Activated gamma-delta T cell treated with anti-CD3 and anti-CD28 coated beads, Interleukin-2, amount 50 U/mL, for 16 hours (primary cell): Measurements from ENCODE around the gene FZR1.

Experiments
- DNase-seq: peaks from one replicate; pipeline ENCODE4 v3.0.0-alpha.2; 2020; ENCODE audit warnings: low read depth

Gene FZR1

DNA sequence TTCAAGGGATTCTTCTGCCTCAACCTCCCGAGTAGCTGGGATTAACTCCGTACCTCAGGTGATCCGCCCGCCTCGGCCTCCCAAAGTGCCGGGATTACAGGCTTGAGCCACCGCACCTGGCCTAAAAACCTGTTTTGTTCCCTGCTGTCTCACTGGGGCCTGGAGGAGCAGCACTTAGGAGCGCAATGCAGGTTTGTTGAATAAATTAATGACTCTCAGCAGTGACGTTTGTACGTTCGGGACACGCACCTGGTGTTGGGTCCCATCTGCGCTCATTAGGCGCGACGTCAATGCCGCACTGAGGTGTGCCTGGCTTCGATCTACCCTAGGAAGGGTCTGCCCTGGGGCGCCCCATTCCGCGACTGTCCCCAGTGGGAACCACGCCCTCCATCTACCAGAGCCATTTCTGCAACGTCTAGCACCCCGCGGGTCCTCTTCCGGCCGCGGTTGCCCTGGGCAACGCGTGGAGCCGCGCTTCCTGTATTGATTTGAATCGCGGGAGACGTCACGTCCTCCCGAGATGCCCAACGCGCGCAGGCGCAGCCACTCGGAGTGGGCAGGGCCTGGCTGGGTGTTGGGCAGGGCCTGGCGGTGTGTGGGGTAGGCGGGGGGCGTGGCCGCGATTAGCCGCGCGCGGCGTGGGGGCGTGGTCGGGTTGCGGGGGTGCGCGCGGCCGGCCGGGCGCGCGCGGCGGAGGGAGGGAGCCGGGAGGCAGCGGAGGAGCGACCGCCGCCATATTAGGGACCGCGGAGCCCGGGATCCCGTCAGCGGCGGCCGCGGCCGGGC lies at the start of gene FZR1:
TSS of gene FZR1 (plus strand) at position 714 of the 786 bp plus-strand sequence. CDS start 16,679 bp downstream, outside the sequence.
- DNase-seq: peak; percentile 99

DNA sequence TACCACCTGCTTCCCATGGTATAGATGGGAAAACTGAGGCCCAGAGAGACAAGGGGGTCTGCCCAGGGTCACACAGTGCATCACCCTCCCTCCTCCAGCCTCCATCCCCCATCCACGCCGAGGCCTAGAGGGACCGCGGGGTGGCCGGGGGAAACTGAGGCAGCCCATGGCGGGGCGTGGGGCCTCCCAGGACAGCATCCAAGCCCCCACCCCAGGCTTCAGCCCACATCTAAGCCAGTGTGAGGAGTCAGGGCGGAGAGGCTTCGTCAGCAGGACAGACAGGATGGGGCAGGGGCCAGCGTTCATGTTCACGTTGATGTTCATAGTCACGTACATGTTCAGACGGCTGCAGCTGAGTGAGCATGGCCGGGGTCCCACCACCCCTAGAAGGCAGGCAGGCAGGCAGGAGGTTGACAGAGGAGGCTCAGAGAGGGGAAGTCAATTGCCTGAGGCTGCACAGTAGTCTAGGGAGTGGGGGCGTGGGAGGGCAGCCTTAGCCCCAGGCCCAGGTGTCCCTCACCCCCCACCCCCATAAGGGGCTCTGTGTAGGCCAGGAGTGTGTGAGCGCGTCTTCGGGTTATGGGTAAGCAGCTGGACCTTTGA lies 49.1 kb upstream of the FZR1 start:
- DNase-seq: no peak

DNA sequence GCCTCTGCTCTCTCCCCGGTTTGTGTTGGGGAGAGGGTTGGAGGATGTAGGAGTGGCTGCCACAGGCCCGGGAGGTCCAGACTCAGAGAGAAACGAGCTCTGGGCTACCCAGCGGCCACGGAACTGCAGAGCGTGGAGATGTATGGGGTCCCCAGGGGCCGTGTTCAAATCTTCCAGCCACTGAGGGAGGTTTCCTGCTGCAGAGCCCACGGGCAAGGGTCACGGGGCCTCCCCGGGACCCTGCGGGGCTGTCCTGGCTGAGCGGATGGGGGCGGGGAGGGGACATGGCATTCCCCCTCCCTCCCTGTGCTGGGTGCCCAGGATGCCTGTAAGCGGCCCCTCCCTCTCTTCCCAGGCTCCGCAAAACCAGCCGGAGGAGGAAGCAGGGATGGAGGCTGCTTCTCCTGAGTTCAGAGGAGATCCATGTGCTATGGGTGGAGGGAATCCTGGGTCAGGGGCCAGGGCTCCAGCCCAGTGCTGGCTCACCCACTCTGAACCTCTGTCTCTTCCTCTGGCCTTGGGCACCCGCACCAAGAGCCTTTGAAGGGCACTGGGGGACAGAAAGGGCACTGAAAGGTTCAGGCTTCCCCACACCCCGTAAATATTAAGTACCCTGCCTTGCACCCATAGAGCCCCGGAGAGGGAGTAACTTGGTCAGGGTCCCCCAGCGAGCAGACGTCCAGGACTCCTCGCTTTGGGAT lies 48.4 kb upstream of the FZR1 start:
- no peak for DNase-seq

DNA sequence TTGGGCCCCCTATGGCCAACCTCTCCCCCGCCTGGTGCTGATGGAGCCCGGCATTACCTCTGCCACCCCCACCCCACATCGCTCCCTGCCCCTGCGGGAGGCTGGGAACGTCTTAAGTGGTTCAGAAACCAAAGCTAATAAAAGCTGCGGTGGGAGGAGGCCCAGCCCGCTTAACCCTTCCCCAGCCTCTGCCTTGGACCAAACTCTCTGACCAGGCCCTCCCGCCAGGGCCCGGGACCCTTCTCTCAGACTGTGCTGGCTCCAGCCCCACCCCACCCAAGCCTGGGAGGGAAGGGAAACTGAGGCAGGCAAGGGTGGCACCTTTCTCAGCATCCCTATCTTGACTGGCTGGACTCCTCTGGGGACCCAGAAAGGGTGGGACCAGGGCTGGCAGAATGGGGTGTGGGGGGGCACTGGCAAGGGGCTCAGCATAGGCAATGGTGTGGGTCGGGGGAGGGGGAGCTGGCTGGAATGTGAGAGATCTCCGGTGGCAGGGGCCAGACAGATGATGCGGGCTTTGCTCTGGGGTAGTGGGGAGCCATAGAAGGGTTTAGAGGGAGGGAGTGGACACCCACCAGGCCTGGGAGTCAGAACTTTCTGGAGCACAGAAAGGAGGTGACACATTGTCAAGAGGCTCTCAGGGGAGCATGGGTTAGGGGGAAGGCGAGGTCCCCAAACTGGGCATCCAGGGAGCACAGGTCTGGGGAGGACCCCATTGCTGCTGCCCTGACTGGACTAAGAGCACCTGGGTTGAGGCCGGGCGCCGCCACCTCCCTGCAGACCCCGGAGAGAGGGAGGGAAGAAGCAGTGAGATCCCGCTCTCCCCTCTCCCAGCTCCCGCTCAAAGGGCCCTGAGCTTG lies 47.7 kb upstream of the FZR1 start:
- DNase-seq: no peak

DNA sequence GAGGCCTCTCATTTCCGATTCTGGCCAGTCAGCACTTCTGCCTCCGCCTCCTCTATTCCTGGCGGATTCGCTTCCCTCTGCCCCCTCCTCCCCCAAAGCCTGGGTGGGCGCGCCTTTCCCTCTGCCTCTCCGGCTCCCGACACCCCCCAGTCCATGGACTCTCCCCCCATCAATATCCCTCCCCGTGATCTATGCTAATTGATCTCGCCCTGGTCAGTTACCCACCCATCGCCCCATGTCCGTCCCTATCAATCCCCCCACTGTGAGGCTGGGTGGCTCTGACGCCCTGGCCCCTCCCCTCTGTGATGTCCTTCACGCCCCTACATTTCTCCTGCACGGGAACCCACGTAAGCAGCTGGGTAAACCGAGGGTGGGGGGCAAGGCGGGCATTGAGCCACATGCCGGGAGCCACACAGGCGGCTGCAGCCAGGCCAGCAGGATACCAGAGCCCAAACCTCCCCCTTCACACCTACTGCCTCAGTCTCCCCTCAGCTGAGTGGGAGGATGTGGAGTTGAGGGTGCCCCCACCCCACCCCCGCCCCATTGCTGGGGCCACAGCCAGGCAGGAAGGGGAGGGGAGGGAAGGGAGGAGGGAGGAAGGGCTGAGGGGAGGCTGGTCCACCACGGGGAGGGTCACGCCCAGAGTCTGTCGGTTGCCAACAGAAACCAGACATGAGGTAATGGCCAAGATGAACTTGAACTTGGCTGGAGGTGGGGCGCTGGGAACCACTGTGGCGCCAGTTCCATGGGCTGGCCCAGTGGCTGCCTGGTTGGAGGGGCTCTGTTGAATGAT lies 46.8 kb upstream of the FZR1 start:
- DNase-seq: no peak

DNA sequence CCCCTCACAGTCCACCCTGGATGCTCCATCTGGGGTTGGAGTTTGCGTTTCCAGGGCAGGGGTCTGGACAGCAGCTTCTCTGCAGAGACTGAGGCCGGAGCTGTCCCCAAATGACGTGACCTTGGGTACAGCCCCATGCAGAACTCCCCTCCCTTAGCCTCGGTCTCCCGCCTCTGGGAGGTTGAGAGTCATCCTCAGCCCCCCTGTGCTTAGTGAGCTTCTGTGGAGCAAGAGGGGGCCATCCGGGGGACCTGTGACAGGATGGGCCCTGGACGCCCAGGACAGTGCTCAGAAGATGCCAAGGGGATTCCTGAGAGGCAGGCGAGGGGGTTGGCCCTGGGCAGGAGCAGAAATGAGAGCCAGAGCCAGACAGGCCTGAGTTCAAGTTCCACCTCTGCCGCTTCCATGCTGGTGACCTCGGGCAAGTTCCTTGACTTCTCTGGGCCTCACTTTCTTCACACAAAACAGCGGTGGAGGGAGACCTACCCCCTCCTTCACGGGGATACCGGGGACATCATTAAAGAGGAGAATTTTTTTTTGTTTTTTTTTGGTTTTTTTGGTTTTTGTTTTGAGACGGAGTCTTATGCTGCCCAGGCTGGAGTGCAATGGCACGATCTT lies 46.0 kb upstream of the FZR1 start:
- DNase-seq: no peak

DNA sequence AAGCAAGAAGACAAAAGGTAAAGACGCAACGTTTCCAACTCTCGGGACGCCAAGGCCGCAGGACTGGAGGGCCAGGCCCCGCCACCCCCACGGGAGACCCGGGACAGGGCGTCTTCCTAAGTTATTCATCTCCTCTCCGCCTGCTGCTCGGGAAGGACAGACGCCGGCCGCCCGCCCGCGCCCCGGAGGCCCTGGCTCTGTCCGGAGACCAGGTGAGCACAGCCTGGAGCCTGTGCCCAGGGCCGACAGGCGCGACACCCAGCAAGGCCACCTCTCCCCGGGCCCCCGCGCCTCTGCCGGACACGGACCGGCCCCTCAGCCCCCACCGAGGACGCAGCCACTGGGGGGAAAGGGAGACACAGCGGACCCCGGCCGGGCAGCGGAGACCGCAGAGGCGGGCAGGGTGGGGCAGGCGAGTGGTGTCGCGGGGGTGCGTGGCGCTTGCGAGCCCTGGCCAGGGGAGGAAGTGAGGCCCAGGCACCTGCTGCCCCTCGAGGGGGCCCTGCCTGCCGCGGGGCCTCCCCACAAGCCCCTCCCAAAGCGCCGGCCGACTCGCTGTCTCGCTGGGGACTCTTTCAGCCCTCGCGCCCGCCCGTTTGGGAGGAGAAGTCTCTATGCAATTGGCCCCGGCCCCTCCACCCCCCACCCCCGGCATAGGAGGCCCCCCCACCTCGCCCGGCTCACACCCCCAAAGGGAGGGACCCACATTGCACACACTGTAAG lies 43.0 kb upstream of the FZR1 start:
- no peak for DNase-seq

DNA sequence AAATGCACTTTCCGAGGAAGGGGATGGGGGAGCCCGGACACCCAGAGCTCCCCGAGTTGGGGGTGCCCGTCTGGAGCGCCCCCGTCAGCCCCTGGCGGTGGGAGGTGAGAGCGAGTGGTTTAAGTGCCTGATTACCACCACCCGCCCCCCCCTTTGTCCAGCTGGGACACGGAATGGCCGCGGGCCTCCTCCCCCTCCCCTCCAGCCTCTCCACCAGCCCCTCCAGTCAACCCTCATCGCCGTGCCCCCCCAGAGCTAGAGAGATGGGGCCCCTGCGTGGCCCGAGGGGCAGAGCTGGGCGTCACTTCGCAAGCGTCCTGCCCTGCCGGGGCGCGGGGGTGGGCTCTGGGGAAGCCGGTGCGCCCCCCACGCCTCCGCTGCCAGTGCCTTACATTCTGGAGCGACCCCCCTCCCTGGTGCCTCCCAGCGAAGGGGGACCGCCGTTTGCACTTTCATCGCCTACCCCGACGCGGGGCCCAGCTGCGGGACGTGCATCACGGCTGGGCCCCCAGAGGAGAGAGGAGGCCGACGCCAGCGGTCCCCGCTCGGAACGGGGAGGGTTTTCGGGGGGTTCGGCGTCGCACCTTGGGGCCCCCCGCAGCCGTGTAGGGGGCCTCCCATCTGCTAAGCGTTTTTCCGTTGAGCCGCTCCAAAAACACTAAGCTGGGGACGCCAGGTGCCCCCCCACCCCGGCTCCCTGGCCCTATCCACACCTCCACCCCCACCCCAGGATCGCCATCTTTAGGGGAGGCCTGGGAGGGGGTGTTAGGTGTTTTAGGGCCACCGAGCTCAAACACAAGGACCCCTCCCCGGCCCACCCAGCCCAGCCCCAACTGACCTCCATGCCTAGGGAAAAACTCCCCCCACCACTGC lies 42.2 kb upstream of the FZR1 start:
- DNase-seq: no peak

DNA sequence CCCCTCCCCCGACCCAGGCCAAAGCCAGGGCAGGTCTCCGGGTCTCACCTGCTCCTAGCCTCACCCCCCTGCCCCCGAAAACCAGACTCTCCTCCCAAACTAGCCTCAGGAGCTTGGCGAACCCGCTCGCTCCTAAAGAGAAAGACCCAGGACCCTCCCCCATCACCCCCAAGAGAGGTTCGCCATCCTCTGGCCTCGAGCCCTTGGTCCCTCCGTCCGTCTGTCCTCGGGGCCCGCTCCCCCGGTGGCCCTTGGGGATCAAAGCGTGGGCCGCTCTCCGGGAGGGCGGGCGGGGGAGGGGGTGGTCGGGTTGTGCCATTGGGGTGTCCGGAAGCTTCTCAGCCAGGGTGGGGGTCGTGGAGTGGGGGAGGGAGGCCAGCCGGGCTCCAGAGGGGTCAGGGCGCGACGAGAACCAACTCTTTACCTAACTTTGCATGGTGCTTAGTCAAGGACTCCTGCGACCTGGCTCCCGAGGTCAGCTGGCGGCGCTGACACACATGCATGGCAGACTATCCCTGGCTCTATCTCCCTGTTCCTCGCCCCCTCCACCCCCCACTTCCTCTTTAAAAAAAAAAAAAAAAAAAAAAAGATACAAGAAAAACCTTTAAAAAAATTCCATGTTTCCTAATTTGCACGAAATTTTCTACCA lies 41.4 kb upstream of the FZR1 start:
- DNase-seq: no peak

DNA sequence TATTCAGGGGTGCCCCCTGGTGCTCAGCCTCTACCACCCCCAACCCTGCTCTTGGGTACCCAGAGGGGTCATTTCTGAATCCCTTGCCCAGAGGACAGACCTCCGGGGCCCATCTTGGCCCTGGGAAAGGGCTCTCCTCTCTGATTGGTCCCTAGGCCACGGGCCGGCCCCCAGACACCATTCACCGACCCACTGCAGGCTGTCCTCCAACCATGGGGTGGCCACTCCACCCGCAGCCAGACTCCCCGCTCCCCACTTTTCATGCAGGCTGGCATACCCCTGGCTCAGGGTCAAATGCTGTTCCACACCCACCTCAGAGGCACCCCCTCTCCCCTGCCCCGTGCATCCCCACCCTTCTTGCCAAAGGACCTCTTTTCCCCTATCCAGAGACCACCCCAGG lies 40.6 kb upstream of the FZR1 start:
- DNase-seq: no peak

DNA sequence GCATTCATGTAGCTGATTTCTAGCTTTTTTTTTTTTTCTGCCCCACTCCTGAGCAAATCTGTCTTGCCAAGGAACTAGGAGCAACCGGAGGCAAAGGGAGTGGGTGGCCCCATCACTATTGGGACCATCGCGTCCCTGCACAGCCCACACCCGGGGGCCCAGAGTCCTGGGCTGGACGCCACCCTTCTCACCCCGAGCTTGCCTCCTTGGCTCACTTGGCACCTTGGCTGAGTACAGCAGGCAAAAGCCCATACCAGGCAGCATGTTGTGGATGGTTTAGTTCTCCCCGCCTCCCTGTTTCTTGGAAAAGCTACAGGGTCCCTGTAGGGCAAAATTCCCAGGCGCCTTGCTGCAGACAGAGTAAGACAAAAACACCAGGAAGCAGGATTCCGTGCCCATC lies 39.5 kb upstream of the FZR1 start:
- DNase-seq: no peak

DNA sequence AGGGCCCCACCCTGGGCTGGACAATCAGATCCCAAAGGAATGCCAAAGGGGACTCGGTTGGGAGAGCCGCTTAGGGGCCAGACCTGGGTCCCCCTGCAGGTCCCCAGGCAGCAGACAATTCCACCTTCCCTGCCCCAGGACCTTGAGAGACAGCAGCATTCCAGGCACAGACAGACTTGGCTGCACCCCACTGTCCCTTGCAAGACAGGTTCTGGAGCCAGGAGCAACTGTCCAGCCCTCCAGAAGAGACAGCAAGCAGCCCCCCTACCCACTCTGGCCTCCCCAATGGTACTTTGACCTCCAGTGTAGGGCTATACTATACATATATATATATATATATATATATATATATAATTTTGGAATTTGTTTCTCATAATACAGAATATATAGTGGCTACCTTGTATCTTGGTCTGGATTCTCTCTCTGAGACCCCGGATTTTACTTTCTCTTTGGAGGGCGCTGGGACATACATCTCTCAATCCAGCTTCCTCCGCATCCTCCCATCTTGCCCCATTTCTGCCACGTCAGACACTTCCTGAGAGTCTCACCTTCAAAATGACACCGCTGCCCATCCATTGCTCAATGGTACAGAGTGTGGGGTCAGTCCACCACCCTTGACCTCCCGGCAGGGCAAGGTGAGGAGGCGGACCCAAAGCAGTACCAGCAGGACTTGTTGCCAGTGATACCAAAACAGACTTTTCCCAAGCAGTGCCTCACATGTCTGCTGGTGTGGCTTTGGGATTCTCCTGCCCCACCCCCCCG lies 38.5 kb upstream of the FZR1 start:
- DNase-seq: no peak

DNA sequence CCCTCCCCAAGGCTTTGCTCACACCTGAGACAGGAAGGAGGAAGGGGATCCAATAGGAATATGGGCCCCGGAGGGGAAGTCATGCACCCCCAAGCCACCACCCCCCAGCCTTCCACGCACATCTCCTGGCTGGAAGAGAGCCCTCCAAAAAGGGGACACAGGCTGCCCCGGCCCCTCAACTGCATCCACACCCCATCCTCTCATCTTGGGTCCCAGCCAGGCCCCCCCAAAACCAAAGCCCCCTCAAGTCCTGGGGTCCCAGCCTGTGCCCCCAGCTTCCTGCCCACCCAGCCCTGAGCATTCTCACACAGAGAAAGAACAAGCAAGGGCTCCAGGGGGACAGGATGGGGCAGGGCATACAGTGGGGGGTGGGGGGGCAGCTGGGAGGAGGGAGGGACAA lies 37.9 kb upstream of the FZR1 start:
- DNase-seq: no peak

DNA sequence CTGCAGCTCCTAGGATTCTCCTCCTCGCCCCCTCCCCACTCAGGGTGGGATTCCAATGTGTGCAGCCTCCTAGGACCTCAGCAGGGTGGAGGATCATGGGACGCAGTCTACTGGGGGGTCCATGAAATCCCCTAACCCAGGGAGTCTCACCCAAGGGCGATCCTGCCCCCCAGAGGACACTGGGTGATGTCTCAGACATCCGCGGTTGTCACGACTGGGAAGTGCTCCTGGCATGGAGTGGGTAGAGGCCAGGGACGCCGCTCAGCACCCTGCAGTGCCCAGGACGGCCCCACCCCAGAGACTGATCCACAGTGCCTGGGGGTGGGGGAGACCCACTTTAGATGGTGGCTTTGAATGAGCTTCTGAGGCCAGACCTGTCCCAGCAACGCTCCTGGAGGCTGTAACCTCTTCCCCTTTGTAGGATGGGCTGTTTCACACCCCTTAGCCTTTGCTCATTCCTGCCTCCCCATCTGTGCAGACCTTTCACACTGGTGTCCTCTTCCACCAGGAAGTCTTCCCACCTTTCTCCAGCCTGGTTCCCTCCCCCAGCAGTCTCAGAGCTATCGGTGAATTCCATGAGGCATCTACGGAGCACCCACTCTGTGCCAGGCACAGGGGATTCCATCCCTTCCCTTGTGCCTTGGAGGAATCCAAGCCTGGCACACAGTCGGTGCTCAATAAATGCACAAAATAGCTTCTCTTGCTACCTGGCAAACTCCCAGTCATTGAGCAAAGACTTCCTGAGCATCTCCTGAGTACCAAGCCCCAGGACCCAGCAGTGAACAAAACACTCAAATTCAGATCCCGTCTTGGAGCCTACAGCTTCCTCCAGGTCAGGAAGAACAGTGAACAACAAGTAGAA lies 36.2 kb upstream of the FZR1 start:
- DNase-seq: no peak

DNA sequence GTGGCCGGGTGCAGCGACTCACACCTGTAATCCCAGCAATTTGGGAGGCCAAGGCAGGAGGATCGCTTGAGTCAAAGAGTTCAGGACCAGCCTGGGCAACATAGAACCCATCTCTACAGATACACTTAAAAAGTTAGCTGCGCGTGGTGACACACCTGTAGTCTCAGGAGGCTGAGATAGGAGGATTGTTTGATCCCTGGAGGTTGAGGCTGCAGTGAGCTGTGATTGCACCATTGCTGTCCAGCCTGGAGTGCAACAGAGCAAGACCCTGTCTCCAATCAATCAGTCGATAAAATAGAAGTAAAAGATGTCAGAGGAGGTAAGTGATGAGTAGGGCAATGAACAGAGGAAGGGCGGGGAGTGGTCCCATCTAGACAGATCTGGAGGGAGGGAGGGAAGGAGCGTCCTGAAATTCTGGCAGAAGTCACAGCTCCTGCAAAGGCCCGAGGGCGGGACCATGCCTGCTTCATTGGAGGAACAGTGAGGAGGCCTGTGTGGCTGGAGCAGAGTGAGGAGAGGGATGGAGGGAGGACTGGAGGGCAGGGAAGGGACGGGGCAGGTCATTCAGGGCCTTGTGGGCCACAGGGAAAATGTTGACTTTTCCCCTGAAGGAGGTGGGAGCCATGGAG lies 35.5 kb upstream of the FZR1 start:
- DNase-seq: no peak

DNA sequence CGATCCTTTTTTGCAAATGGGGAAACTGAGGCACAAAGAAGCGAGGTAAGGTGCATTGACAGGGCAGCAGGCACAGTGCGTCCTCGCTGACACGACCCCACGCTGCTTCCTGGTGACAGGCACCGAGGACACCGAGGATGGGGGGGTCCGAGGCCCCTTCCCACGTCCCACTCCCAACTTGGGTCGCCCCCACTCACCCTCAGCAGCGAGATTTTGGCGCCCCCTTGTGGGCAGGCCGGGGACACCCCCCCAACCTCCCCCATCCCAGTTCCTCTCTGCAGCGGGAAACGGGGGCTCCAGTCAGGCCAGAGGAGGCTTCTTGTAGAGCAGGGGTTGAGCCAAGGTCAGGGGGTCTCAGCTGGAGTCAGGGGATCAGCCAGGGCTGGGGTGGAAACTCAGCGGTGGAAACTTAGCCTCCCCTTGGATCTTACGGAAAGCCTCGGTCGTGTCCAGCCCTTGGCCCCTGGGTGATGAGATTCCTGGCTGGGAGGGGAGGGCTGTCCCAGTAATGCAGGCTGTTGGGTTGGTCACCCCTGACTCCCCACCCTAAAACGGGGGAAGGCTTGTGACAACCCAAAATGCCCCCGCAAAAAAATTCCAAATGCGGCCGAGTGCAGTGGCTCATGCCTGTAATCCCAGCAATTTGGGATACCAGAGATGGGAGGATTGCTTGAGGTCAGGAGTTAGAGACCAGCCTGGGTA lies 34.0 kb upstream of the FZR1 start:
- DNase-seq: no peak
